A549 (cell line): ENCODE results near the gene SH3RF1.

ENCODE experiments used
- BHLHE40 ChIP-seq: IDR thresholded peaks from 2 replicates; pipeline ENCODE4 v1.6.1; 2012; ENCODE audit warnings: low read depth, low read length, inconsistent platforms
- CEBPB ChIP-seq, 2 experiments: fragments of >200 bp in 1 of 2; sonication (Bioruptor Twin) in 1 of 2; formaldehyde crosslinking in 1 of 2; IDR thresholded peaks; 2 replicates each; pipeline ENCODE4 v1.6.1; 2012 to 2016
- EP300 ChIP-seq, 2 experiments: fragments of >200 bp; sonication (Bioruptor Twin); formaldehyde crosslinking; IDR thresholded peaks; 2 replicates in 1 of 2; 3 replicates in 1 of 2; pipeline ENCODE4 v1.6.1; 2016 to 2017
- JUNB ChIP-seq: fragments of >200 bp; sonication (Bioruptor Twin); formaldehyde crosslinking; IDR thresholded peaks from 2 replicates; pipeline ENCODE4 v1.6.1; 2016
- KDM5A ChIP-seq: fragments of 200-600 bp; sonication (generic); IDR thresholded peaks from 2 replicates; pipeline ENCODE4 v1.6.1; 2016; ENCODE audit warnings: antibody characterized with exemption, mild to moderate bottlenecking
- MAFK ChIP-seq: fragments of 450-650 bp; IDR thresholded peaks from 2 replicates; pipeline ENCODE4 v1.6.1; 2014; ENCODE audit not compliant: partially characterized antibody
- MYC ChIP-seq: IDR thresholded peaks from 2 replicates; pipeline ENCODE4 v1.6.1; 2012; ENCODE audit warnings: mild to moderate bottlenecking, inconsistent platforms, low read length, improper control_type of control experiment, borderline replicate concordance
- POLR2A ChIP-seq: IDR thresholded peaks from 2 replicates; pipeline ENCODE4 v1.6.1; 2012; ENCODE audit warnings: mild to moderate bottlenecking, low read length
- RFX5 ChIP-seq: fragments of 450-650 bp; IDR thresholded peaks from 2 replicates; pipeline ENCODE4 v1.7.1; 2014; ENCODE audit warnings: antibody characterized with exemption, mild to moderate bottlenecking, moderate library complexity
- SMC3 ChIP-seq: fragments of >200 bp; sonication (Bioruptor Twin); formaldehyde crosslinking; IDR thresholded peaks from 3 replicates; pipeline ENCODE4 v1.6.1; 2018; ENCODE audit warnings: inconsistent platforms
- TF ChIP-seq, protein P1 (sequence below): fragments of >200 bp; sonication (Bioruptor Twin); formaldehyde crosslinking; IDR thresholded peaks from 3 replicates; pipeline ENCODE4 v1.5.1; 2016
- TF ChIP-seq, protein P2 (sequence below): fragments of 200-600 bp; sonication (generic); IDR thresholded peaks from 2 replicates; pipeline ENCODE4 v1.6.1; 2016; ENCODE audit warnings: antibody characterized with exemption, mild to moderate bottlenecking, moderate library complexity

DNA sequence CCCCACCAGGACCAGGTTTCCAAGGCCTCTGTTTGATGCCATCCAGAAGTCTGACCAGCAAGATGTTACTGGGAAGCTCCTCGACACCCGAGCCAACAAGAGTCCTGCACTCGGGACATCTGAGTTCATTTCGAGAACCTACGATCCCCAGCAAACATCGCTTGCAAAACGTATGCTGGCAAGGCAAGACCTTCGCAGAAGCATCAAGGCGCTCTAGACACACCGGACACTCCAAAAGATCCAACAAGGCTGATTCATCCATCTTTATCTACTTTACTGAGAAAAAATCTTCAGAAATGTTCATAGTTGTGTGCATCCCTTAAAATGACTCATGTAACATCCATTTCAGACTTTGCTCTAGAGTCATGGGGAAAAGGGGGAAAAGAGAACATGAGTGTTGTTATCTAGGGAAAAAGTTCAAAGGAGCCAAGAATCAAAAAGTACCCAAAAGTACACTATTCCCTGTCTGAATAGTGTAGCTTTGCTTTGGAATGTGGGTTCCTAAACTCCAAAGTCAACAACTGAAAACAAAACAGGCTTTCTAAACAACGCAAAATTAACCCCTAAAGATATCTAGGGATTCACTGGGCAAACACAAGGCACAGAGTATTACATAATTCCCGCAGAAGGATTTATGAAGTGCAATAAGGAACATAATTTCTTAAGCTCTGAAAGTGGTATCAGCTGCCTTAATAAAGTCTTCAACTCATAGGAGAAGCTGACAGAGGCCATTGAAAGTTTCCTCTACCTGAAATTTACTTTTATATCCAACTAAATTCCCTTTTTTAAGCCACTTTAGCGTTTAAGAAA is 1.6 kb downstream of the SH3RF1 start:
- peak; percentile 63 for TF ChIP-seq JUNB
- TF ChIP-seq, protein P1, sequence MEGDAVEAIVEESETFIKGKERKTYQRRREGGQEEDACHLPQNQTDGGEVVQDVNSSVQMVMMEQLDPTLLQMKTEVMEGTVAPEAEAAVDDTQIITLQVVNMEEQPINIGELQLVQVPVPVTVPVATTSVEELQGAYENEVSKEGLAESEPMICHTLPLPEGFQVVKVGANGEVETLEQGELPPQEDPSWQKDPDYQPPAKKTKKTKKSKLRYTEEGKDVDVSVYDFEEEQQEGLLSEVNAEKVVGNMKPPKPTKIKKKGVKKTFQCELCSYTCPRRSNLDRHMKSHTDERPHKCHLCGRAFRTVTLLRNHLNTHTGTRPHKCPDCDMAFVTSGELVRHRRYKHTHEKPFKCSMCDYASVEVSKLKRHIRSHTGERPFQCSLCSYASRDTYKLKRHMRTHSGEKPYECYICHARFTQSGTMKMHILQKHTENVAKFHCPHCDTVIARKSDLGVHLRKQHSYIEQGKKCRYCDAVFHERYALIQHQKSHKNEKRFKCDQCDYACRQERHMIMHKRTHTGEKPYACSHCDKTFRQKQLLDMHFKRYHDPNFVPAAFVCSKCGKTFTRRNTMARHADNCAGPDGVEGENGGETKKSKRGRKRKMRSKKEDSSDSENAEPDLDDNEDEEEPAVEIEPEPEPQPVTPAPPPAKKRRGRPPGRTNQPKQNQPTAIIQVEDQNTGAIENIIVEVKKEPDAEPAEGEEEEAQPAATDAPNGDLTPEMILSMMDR = no peak
- no peak for TF ChIP-seq SMC3
- TF ChIP-seq BHLHE40 = no peak
- peak; percentile 15 to 70; a peak in 3 of 4 replicates for TF ChIP-seq CEBPB (IDR thresholded peaks at IDR 0.05)
- TF ChIP-seq MYC = no peak
- no peak for TF ChIP-seq EP300 (IDR thresholded peaks at IDR 0.05)
- TF ChIP-seq, protein P2, sequence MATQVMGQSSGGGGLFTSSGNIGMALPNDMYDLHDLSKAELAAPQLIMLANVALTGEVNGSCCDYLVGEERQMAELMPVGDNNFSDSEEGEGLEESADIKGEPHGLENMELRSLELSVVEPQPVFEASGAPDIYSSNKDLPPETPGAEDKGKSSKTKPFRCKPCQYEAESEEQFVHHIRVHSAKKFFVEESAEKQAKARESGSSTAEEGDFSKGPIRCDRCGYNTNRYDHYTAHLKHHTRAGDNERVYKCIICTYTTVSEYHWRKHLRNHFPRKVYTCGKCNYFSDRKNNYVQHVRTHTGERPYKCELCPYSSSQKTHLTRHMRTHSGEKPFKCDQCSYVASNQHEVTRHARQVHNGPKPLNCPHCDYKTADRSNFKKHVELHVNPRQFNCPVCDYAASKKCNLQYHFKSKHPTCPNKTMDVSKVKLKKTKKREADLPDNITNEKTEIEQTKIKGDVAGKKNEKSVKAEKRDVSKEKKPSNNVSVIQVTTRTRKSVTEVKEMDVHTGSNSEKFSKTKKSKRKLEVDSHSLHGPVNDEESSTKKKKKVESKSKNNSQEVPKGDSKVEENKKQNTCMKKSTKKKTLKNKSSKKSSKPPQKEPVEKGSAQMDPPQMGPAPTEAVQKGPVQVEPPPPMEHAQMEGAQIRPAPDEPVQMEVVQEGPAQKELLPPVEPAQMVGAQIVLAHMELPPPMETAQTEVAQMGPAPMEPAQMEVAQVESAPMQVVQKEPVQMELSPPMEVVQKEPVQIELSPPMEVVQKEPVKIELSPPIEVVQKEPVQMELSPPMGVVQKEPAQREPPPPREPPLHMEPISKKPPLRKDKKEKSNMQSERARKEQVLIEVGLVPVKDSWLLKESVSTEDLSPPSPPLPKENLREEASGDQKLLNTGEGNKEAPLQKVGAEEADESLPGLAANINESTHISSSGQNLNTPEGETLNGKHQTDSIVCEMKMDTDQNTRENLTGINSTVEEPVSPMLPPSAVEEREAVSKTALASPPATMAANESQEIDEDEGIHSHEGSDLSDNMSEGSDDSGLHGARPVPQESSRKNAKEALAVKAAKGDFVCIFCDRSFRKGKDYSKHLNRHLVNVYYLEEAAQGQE = no peak
- TF ChIP-seq RFX5 = no peak
- no peak for TF ChIP-seq KDM5A
- TF ChIP-seq POLR2A = no peak
- no peak for TF ChIP-seq MAFK
